ENCODE measurements around the gene RCC1.

DNA sequence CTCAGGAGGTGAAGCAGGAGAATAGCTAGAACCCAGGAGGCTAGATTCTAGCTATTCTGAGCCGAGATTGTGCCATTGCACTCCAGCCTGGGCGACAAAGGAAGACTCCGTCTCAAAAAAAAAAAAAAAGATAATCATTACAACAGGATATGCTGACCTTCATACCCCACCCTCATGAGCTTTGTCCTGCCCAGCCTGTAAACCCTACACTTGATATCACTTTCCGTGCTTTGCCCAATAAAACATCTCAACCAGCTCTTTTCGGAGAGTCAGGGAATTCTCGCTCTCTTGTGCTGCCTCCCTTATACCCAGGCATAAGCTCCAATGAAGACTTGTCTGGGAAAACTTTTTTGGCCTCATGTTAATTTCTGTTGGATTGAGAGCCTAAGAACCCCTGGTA is 45.5 kb downstream of the RCC1 start:
- TF ChIP-seq ZNF274 (IDR thresholded peaks at IDR 0.05; ENCODE audit: low read depth, low read length) (no peak), YY1 (IDR thresholded peaks at IDR 0.05; ENCODE audit: insufficient read depth, insufficient read length) (no peak), SUZ12 (IDR thresholded peaks at IDR 0.05; ENCODE audit: extremely low read depth, insufficient read depth, insufficient read length) (no peak)
